Measurements from ENCODE around the gene RHOT2.

Gene RHOT2

GRCh38 chr16:667780-668518 lies at the start of gene RHOT2:
TSS of gene RHOT2 (plus strand) at chr16:668132. CDS start at chr16:668200, 68 bp downstream.
- Histone ChIP-seq H3K9me2 (ENCODE audit: low read depth, low read length) (no peaks in the 10 kb centered on the region), H3K9ac (ENCODE audit: low read length) (peak within 1 kb of the TSS; percentile 99), H3K27ac (ENCODE audit: low read depth, low read length, poor library complexity, severe bottlenecking) (peak within 1 kb of the TSS; percentile 59), H3K79me2 (ENCODE audit: insufficient read depth, low read length) (no peaks in the 10 kb centered on the region), H3K4me3 (ENCODE audit: low read depth, low read length, poor library complexity, severe bottlenecking) (peak within 1 kb of the TSS; percentile 99), H3K36me3 (ENCODE audit: insufficient read depth, low read length) (peaks cover 42% of the 10 kb centered on the region), H2AFZ (ENCODE audit: low read length) (0 out of 2 replicates have a peak within 1 kb of the TSS, but pooled peaks have one; percentile 52), H3K9me3 (ENCODE audit: low read length) (no peaks in the 10 kb centered on the region), H3K27me3 (ENCODE audit: insufficient read depth, low read length) (no peaks in the 10 kb centered on the region), H3K4me1 (ENCODE audit: insufficient read depth, low read length, severe bottlenecking) (peaks cover 16% of the 10 kb centered on the region), H4K20me1 (ENCODE audit: insufficient read depth, low read length) (no peaks in the 10 kb centered on the region), H3F3A (ENCODE audit: insufficient read depth, low read length) (no peaks in the 10 kb centered on the region), H3K4me2 (ENCODE audit: low read length) (peak within 1 kb of the TSS; percentile 84)
- no peak for TF ChIP-seq EZH2 (IDR thresholded peaks at IDR 0.05; ENCODE audit: borderline replicate concordance, low read length)
- TF ChIP-seq CTCF (IDR thresholded peaks at IDR 0.05; ENCODE audit: low read length): peak; percentile 94

GRCh38 chr16:619476-620100 lies 48.3 kb upstream of the RHOT2 start:
- no peak for TF ChIP-seq CTCF (IDR thresholded peaks at IDR 0.05; ENCODE audit: low read length)
- TF ChIP-seq EZH2 (IDR thresholded peaks at IDR 0.05; ENCODE audit: borderline replicate concordance, low read length): no peak

GRCh38 chr16:620700-621525 lies 47.0 kb upstream of the RHOT2 start:
- Histone ChIP-seq H3K4me2 (ENCODE audit: low read length) (no peak overlapping the region), H3K79me2 (ENCODE audit: insufficient read depth, low read length) (no peaks in the 10 kb centered on the region)
- TF ChIP-seq EZH2 (IDR thresholded peaks at IDR 0.05; ENCODE audit: borderline replicate concordance, low read length) (no peak), CTCF (IDR thresholded peaks at IDR 0.05; ENCODE audit: low read length) (no peak)

More at GRCh38 chr16:619476-620100, 48.3 kb upstream of the RHOT2 start:
- no peaks in the 10 kb centered on the region for H3K9me2 ChIP-seq (ENCODE audit: low read depth, low read length)
- H2AFZ ChIP-seq (ENCODE audit: low read length): no peak overlapping the region
- no peak overlapping the region for H3K27ac ChIP-seq (ENCODE audit: low read depth, low read length, poor library complexity, severe bottlenecking)
- H3K27me3 ChIP-seq (ENCODE audit: insufficient read depth, low read length): no peaks in the 10 kb centered on the region
- H4K20me1 ChIP-seq (ENCODE audit: insufficient read depth, low read length): no peaks in the 10 kb centered on the region
- no peaks in the 10 kb centered on the region for H3K79me2 ChIP-seq (ENCODE audit: insufficient read depth, low read length)
- no peaks in the 10 kb centered on the region for H3K9me3 ChIP-seq (ENCODE audit: low read length)
- peaks cover 14% of the 10 kb centered on the region for H3K4me1 ChIP-seq (ENCODE audit: insufficient read depth, low read length, severe bottlenecking)
- no peak overlapping the region for H3K4me3 ChIP-seq (ENCODE audit: low read depth, low read length, poor library complexity, severe bottlenecking)
- no peak overlapping the region for H3K4me2 ChIP-seq (ENCODE audit: low read length)
- no peaks in the 10 kb centered on the region for H3F3A ChIP-seq (ENCODE audit: insufficient read depth, low read length)
- H3K9ac ChIP-seq (ENCODE audit: low read length): no peak overlapping the region
- H3K36me3 ChIP-seq (ENCODE audit: insufficient read depth, low read length): no peaks in the 10 kb centered on the region

More at GRCh38 chr16:620700-621525, 47.0 kb upstream of the RHOT2 start:
- H3K9me3 ChIP-seq (ENCODE audit: low read length): no peaks in the 10 kb centered on the region
- no peak overlapping the region for H3K9ac ChIP-seq (ENCODE audit: low read length)
- no peak overlapping the region for H3K4me3 ChIP-seq (ENCODE audit: low read depth, low read length, poor library complexity, severe bottlenecking)
- no peaks in the 10 kb centered on the region for H4K20me1 ChIP-seq (ENCODE audit: insufficient read depth, low read length)
- peaks cover 14% of the 10 kb centered on the region for H3K4me1 ChIP-seq (ENCODE audit: insufficient read depth, low read length, severe bottlenecking)
- H3K9me2 ChIP-seq (ENCODE audit: low read depth, low read length): no peaks in the 10 kb centered on the region
- H3F3A ChIP-seq (ENCODE audit: insufficient read depth, low read length): no peaks in the 10 kb centered on the region
- no peaks in the 10 kb centered on the region for H3K27me3 ChIP-seq (ENCODE audit: insufficient read depth, low read length)
- no peak overlapping the region for H3K27ac ChIP-seq (ENCODE audit: low read depth, low read length, poor library complexity, severe bottlenecking)
- no peak overlapping the region for H2AFZ ChIP-seq (ENCODE audit: low read length)
- no peaks in the 10 kb centered on the region for H3K36me3 ChIP-seq (ENCODE audit: insufficient read depth, low read length)
